Neural progenitor cell (in vitro differentiated cells): ENCODE data around the gene MGAT4A.

Source experiments
- EZH2 ChIP-seq: fragments of 200-600 bp; sonication (generic); IDR thresholded peaks from 2 replicates; pipeline ENCODE4 v1.6.1; 2017; ENCODE audit warnings: antibody characterized with exemption, mild to moderate bottlenecking, moderate library complexity
- EZH2phosphoT487 ChIP-seq: fragments of 200-600 bp; sonication (generic); IDR thresholded peaks from 2 replicates; pipeline ENCODE4 v1.6.1; 2017; ENCODE audit warnings: antibody characterized with exemption
- TF ChIP-seq, protein P1 (sequence below): fragments of 200-600 bp; sonication (generic); IDR thresholded peaks from 2 replicates; pipeline ENCODE4 v1.5.1; 2017; ENCODE audit warnings: antibody characterized with exemption, mild to moderate bottlenecking

DNA sequence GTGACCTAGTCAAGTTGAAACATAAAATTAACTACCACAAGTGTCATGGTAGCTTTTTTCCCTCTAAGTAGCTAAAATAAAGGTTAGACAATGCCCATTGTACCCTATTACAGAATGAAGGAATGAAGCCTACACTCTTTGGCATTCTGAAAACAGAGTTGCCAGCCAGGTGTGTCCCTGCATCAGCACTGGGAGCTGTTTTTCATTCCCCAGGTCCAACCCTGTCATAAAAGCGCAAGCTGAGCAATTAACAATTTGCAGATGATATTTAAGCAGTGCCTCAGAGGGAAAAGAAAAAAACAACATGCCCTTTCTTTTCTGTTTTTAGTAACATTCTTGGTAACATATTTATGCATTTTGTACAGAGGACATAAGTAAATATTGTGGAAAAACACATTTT is 46.8 kb upstream of the MGAT4A start:
- TF ChIP-seq, protein P1, sequence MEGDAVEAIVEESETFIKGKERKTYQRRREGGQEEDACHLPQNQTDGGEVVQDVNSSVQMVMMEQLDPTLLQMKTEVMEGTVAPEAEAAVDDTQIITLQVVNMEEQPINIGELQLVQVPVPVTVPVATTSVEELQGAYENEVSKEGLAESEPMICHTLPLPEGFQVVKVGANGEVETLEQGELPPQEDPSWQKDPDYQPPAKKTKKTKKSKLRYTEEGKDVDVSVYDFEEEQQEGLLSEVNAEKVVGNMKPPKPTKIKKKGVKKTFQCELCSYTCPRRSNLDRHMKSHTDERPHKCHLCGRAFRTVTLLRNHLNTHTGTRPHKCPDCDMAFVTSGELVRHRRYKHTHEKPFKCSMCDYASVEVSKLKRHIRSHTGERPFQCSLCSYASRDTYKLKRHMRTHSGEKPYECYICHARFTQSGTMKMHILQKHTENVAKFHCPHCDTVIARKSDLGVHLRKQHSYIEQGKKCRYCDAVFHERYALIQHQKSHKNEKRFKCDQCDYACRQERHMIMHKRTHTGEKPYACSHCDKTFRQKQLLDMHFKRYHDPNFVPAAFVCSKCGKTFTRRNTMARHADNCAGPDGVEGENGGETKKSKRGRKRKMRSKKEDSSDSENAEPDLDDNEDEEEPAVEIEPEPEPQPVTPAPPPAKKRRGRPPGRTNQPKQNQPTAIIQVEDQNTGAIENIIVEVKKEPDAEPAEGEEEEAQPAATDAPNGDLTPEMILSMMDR: no peak
- TF ChIP-seq EZH2phosphoT487: no peak
- no peak for TF ChIP-seq EZH2
